ENCODE data around the gene HOOK2. TPM values are rescaled to one million over a fixed set of nuclear protein-coding genes. Genes with fewer than 3 reads are reported as not detected.

The HOOK2 gene
- total and polyA plus RNA-seq, 7 donors = 11.3 to 33.0 (median 21.7) TPM

DNA sequence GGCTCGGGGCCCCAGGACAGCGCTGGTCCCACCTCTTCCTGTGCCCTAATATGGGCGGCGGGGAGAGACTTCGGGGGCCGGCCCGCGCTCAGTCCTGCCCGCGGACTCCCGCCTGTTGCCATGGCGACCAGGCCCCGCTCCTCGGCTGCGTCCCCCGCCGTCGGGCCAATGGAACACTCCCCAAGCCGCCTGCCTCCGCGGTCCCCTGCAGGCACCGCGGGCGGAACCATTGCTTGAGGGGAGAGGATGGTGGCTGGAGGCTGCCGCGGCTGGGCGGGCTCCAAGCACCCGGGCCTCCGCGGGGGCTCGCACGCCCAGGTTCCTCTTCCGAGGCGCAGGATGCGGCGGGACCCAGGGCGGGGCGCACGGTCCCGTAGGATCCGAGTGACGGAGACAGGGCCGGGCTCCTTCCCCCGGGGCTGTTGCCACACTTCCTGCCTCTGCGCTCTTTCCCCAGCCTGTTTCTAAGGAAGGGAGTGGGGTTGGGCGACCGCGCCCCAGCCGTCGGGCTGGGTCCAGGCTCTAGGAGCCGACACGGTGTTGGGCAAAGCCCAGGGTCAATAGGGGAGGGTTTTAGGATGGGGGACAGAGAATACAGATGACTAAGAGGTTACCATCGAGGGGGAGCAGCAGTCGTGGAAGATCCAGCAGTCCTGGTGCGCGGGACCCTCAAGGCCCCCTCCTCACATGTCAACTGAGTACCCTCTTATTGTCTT is 14.7 kb upstream of the HOOK2 start:
- H3K4me3 ChIP-seq = peak overlapping the region; percentile 99
- peak overlapping the region; percentile 99 for H3K27ac ChIP-seq
- peak; percentile 98 for DNase-seq
- TF ChIP-seq CTCF (IDR thresholded peaks at IDR 0.05) = no peak
- intact Hi-C loops (cut with DNase I) = no loop called here
- H3K36me3 ChIP-seq (ENCODE audit: insufficient read depth in 1 of 2, low read depth in 1 of 2) = no peaks in the 10 kb centered on the region
- H3K9me3 ChIP-seq = no peaks in the 10 kb centered on the region
- peak; percentile 38 to 53 (median 48) for ATAC-seq
- 2 to 3% (median 2%) methylated on average over 44 to 56 of the region's 56 CpGs for WGBS, 3 donors
- peaks cover 29% of the 10 kb centered on the region for H3K4me1 ChIP-seq
- H3K27me3 ChIP-seq (ENCODE audit: insufficient read depth in 3 of 3, low read length in 2 of 3) = no peaks in the 10 kb centered on the region

DNA sequence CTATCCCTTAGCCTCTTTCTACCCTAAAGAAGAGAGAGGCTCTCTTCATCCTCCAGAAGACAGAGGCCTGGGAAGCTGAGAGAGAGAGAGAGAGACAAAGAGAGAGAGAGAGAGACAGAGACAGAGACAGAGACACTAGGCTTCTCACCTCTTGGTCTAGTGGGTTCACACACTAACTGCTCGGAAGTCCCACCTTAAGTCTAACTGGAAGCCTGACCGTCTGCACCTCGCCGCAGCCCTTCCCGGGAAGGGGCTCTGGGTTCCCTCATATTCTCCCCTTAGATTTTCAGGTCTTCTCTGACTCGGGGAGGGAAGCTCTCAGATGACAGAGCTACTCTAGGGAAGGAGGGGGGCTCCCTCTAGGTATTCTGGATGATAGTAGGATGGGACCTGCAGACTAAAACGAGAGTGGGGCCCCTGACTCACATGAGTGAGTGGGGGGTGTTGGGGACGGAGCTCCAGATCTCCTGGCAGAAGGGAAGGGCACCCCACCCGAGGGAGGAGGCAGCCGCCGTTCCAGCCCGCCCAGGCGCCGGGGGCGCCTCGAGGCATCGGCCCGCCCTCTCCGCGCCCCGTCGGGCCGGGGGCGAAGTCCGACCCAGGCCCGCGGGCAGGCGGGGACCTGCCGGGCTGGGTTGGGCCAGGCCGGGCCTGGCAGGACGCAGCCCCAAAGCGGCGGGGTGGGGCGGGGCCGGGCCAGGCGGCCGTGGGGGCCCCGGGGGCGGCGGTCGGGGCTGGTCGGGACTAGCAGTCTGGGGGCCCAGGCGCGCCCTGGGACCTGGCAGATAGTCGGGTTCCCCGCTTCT is 13.9 kb upstream of the HOOK2 start:
- no peak for TF ChIP-seq CTCF (IDR thresholded peaks at IDR 0.05)
- no peaks in the 10 kb centered on the region for H3K27me3 ChIP-seq (ENCODE audit: insufficient read depth in 3 of 3, low read length in 2 of 3)
- peak overlapping the region; percentile 99 for H3K27ac ChIP-seq
- H3K36me3 ChIP-seq (ENCODE audit: insufficient read depth in 1 of 2, low read depth in 1 of 2) = no peaks in the 10 kb centered on the region
- H3K4me3 ChIP-seq = peak overlapping the region; percentile 99
- WGBS, 3 donors = 13 to 17% (median 17%) methylated on average over 22 to 46 of the region's 46 CpGs
- peaks cover 24% of the 10 kb centered on the region for H3K4me1 ChIP-seq
- DNase-seq (no peak), ATAC-seq (no peak)
- intact Hi-C loops (cut with DNase I) = no loop called here
- H3K9me3 ChIP-seq = no peaks in the 10 kb centered on the region

GRCh38 chr19:12788682-12789097 is 13.3 kb upstream of the HOOK2 start:
- Histone ChIP-seq H3K27me3 (ENCODE audit: insufficient read depth in 3 of 3, low read length in 2 of 3) (no peaks in the 10 kb centered on the region), H3K4me1 (peaks cover 27% of the 10 kb centered on the region), H3K36me3 (ENCODE audit: insufficient read depth in 1 of 2, low read depth in 1 of 2) (no peaks in the 10 kb centered on the region), H3K9me3 (no peaks in the 10 kb centered on the region), H3K27ac (peak overlapping the region; percentile 99), H3K4me3 (peak overlapping the region; percentile 99)
- peak in 2 of 4 donors; percentile 3 to 16 for ATAC-seq
- 5 to 7% (median 7%) methylated on average over 11 to 12 of the region's 12 CpGs for WGBS, 3 donors
- intact Hi-C loops (cut with DNase I) = no loop called here
- no peak for TF ChIP-seq CTCF (IDR thresholded peaks at IDR 0.05)
- peak; percentile 85 to 90 for DNase-seq

DNA sequence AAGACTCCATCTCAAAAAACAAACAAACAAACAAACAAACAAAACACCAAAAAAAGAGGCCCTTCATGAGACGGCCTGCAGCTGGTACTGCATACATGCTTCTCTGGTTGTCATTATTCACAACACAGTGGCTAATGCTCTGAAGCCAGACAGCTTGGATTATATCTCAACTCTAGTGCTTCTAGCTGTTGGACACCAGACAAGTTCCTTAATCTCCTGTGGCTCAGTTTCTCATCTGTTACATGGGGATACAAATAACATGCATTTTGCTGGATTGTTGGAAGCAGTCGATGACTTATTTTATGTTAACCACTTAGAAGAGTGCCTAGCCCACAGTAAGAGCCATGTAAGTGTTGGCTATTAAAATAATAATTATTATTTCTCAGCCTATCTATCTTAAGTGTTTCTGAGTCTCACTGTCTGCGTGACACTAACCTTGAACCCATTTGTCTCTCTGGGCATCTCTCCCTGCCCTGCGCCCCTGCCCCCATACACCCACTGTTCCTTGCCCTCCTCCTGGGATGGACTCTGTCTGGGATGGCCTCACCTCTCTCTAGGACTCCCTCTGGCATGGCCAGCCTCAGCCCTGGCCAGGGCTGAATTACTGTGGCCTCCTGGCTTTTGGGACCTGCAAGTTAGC is 12.8 kb upstream of the HOOK2 start:
- 35 to 57% (median 37%) methylated on average over 4 of the region's 4 CpGs for WGBS, 3 donors
- peak overlapping the region; percentile 99 for H3K4me3 ChIP-seq
- no peak for TF ChIP-seq CTCF (IDR thresholded peaks at IDR 0.05)

More for the DNA sequence above, 12.8 kb upstream of the HOOK2 start:
- intact Hi-C loops (cut with DNase I) = no loop called here
- DNase-seq = no peak
- H3K27ac ChIP-seq = peak overlapping the region; percentile 99
- no peaks in the 10 kb centered on the region for H3K36me3 ChIP-seq (ENCODE audit: insufficient read depth in 1 of 2, low read depth in 1 of 2)
- peaks cover 32% of the 10 kb centered on the region for H3K4me1 ChIP-seq
- no peaks in the 10 kb centered on the region for H3K27me3 ChIP-seq (ENCODE audit: insufficient read depth in 3 of 3, low read length in 2 of 3)
- no peak for ATAC-seq
- H3K9me3 ChIP-seq = no peaks in the 10 kb centered on the region

All from psoas muscle (tissue), 8 donors.